GM18858 (cell line): ENCODE results near the gene EGR1.
A peak's percentile ranks its signal among the peaks of the same experiment; 100 is the strongest.

Experiments
- ATAC-seq: cut with Tn5 transposase; IDR thresholded peaks from one replicate; pipeline ENCODE4 v1.9.1; 2021; ENCODE audit not compliant: unreplicated experiment

The EGR1 gene

DNA sequence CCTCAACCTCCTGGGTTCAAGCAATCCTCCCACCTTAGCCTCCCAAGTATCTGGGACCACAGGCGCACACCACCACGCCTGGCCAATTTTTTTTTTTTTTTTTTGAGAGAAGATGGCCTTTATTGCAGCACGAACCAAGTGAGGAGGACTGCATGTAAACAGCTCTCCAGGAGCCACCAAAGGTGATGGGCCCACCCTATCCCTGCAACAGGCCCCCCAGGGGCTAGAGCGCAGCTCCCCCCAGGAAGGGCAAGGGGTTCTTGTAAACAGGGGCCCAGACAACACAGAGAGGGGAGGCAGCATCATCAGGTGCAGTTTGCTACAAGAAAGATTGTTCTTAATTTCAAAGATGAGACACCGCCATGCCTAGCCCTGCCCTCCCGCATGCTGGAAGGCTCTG, 12.6 kb upstream of the EGR1 start:
- no peak for ATAC-seq

DNA sequence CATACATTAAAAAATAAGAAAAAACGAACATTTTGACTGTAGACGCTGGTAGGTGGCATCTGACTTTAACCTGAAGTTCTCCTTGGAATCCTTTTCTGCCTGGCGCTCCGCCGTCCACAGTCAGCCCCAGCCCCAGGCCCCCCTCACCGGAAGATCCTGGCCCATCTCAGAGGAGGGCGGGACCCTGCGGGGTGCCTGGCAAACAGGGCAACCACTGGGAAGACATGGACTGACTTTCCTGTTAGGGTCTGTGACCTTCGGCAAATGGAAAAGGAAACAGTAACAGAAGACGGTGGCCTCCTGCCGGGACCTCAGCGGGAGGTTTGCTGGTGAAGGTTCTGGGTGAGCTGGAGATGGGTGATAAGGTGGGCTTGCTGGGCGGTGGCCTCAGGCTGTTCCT, 11.7 kb upstream of the EGR1 start:
- no peak for ATAC-seq

DNA sequence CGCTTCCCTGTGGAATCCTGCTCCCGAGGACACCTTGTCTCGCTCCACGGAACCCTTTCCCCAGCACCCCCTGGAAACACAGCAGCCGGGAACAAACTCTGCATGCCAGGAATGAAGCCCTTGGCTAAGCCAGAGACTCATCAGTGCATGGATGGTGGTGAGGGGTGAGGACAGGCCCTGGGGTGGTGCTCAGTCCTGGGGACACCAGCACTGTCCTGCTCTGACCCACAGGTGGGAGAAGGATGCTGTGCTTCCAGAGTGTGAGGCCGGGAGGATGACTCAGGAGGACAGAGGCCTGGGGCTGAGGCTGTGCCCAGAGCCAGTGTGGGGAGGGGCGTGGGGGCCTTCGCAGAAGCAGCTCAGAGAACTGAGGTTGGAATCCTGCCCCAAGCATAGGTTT, 11.2 kb upstream of the EGR1 start:
- no peak for ATAC-seq

DNA sequence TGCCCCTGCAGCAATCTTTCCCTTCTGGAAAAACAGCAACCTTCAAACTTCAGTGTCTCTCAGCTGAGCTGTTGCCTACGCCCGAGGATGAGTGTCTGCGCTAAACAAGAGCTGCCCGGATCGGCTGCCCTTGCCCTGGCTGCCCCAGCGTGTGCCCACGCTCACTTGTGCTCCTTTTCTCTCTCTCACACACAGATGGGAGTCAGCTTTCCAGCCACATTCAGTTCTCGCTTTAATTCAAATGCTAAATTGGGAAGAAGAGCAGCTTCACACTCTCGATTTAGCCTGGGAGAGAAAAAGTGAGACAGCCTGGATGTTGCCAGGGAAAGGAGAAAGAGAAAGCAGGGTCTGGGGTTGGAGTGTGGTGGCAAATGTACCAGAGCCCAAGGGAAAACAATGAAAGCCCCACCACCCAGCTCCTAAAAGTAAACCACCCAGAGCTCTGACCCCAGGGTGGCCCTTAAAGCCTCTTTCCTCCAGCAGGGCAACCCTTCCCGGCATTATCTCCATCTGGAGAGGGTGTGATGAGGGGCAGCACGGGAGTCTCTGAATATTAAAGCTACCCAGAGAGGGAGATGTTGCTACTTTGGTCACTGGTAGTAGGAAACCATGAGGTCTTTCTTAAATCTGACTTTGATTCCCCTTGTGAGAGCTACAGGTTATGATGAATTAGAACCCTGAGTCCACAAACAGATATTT, 9.9 kb upstream of the EGR1 start:
- no peak for ATAC-seq

DNA sequence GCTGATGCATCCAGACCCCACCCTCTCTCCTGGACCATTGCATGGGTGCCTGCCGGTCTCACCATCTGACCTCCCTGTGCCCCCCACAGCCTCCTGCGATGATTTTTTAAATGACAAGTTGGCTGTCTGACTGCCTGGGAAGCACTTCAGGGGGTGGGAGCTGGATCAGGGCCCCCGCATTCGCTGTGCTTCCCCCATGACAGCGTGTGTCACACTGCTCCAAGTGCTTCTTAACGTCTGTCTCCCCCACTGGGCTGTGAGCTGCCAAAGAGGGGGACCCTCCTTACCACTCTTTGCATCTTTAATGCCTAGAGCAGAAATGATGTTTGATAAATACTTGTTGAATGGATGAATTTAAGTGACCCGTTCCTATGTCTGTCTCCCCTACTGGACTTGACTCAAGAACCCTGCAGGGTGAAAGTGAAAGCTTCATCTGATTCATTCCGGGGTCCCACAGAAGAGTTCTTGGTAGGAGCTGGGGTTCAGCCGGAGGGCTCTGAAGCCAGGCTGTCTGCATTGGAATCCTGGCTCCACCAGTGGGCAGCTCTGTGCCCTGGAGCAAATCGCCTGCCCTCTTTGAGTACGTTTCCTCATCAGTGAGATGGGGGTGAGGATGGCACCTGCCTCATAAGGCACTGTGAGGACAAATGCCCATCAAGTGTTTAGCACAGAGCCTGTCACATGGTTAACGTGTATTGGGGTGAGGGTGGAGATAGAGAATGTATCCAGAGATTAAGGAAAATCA, 7.6 kb upstream of the EGR1 start:
- no peak for ATAC-seq

DNA sequence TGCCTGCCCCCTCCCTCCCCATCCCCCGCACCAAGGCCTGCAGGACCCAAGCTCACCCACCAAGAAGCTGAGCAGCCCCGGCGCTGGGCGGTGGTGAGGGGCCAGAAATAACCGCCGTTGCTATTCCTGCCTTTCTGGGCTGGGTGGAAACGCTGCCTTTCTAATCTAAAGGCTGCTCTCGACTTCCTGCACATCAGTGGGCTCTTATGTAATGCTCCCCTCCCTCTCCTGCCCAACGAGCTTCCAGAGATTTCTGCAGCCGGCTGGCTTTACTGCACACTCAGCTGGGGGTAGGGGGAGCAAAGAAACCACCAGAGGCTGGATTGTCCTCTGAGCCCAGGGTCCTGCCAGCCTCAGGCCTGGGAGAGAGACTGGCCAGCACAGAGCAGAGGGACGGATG, 6.9 kb upstream of the EGR1 start:
- no peak for ATAC-seq

DNA sequence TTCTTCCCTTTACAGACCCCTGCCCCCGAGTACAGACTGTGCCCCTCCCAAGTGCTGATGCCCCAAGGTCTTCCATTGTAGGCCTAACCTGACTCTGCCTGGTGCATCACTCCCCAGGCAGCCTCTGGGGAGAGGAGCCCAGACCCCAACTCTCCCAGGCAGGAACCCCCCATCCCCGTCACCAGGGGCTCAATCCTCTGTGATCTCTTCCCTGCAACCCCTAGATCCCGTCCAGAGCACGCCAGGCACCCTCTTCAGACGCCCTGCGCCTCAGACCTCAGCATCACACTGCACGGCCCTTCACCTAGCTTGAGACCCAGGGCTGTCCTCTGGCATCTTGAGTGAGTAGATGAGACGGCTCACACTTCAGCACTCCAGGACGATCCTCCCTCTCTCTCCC, 6.4 kb upstream of the EGR1 start:
- ATAC-seq: no peak

DNA sequence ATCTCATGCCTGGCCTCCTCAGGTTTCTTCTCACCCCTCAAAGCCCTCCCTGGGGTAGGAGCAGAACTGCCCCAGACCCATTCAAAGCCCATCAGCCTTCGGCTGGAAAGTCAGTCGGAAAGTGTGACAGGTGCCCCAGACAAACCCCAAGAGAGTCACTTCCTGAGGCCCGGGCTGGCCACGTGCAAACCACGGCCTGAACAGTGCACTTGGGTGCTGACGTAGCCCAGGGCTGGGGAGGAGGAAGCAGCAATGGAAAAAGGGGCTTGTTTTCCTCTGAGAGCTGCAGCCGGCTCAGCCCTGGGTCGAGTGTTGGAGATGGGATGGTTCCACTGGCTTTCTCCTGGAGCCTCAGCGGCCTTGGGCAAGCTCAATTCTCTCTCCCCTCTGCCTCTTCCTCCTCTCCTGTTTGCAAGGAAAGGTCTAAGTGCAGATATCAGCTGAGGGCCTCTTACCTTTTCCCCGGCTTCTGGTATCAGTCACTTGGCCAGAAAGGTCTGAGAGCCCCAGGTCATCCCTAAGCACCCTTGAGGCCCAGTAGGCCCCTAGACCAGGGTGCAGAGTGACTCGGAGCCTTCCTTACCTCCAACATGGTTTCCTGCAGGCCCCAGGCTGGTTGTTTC, 5.9 kb upstream of the EGR1 start:
- ATAC-seq: no peak

DNA sequence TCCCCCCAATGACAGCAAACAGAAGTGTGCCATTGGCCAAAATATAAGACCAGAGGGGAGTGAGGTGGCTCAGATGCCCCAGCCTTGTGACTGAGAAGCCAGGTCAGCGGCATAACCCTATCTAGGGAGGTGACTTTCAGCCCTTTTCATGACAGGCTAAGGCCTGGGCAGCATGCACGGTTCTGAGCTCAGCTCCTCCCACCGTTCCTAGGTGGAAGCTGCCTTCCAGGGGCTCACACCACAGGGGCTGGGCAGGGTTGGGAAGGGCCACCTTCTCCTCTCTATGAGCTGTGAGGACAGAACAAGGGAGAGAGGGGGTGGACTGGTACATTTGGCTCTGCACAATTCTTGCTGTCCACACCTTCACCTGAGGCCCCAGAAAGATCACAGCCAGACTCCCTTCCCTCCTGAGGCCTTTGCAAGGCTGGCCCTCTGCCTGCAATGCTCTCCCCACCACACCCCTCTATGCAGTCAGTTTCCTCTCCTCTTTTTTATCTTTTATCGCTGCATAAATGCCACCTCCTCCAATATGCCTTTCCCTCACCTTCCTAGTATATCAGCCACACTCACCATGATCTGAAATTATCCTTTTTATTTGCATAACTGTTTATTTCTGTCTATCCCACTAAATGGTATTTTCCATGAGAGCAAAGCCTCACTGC, 5.1 kb upstream of the EGR1 start:
- no peak for ATAC-seq

DNA sequence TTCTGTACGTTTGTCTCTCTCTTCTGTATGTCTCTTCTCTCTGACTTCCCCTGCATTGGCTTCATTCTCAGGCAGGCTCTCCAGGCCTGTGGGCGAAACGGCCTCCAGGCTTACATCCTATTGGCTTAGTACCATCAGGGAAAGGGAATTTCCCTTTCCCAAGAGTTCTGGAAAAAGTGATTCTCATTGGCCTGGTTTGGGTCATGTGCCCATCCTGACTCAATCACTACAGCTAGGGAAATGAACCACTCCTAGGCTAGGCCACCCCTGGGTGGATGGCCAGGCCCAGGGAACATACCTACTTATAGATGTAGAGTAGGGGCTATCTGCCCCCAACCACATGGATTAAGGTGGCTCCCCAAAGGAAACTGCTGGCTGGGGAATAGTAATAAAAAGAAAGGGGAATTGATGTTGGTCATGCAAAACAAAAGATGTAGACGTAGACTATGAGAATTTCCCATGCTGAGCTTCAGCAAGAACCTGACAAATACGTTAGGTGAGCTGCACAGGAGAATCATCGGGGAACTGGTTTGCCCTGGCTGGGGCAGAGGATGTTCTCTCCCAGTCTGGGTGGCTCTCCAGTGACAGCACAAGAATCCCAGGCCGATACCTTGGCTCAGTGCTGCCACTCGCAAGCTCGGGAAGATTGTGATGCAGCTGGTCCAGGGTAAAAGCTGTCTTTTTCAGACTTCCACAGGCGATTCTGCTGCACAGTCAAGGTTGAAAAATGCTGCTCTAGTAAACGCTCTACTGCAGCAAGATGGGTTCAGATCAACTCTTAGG, 3.7 kb upstream of the EGR1 start:
- no peak for ATAC-seq

DNA sequence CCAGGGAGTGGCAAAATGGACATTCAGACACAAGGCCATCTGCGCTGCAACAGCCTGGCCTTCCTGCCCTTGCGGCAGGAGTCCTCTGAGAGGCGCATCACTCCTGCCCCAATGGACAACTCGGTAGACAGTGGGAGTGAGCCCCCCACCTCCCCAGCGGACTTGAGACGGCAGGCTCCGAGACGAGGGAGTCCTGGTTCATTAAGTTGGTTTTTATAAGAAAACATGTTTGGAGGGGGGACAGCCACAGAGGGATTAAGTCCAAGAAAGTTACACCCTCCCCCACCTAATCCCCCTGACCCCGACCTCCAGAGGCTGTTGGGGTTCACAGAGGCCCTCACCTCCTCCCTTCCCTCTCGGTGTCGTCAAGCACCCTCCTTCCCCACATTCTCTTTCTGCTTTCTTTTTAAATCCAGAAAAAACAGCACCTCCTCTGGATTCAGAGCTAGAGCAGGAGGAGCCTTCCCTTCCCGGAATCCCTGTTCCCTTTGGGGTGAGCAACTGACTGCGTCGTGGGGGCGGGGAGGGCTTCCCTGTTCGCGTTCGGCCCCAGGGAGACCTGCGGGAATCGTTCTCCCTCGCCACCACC, 1.8 kb upstream of the EGR1 start:
- ATAC-seq: no peak

DNA sequence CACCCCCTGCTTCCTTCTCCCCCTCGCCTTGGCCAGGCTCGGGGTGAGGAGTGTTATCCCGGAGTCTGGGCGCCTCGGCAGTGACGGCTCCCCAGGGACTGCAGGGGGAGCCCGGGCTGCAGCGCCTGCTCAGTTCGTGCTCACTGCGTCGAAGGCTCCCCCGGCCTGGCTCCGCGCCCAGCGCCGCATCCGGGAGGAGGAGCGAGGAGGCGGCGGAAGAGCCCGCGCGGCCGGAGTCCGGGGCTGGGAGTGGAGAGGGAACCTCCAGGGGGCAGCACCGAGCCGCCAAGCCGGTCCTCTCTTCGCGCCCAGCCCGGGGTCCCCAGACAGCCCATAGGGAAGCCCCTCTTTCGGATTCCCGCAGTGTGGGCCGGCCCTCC, 1.3 kb upstream of the EGR1 start:
- peak; percentile 42 for ATAC-seq

DNA sequence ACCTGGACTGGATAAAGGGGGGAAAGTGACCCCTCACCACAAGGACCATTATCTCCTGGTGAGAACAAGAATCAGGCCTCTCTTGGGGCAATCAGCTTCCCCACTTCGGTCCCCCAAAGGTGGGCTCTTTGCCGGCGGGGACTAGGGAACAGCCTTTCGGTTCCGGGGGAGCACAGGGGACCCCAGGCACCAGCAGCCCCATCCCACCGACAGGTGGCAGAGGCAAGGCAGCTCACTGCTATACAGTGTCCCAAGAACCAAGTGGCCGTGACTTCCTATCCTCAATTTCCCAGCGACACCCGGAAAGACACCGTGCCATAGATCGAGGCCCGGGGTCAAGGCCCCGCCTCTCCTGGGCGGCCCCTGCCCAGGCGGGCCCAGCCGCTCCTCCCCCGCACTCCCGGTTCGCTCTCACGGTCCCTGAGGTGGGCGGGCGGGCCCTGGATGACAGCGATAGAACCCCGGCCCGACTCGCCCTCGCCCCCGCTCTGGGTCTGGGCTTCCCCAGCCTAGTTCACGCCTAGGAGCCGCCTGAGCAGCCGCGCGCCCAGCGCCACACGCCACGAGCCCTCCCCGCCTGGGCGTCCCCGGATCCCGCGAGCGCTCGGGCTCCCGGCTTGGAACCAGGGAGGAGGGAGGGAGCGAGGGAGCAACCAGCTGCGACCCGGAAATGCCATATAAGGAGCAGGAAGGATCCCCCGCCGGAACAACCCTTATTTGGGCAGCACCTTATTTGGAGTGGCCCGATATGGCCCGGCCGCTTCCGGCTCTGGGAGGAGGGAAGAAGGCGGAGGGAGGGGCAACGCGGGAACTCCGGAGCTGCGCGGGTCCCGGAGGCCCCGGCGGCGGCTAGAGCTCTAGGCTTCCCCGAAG, 655 bp upstream of the EGR1 start:
- peak; percentile 66 for ATAC-seq

DNA sequence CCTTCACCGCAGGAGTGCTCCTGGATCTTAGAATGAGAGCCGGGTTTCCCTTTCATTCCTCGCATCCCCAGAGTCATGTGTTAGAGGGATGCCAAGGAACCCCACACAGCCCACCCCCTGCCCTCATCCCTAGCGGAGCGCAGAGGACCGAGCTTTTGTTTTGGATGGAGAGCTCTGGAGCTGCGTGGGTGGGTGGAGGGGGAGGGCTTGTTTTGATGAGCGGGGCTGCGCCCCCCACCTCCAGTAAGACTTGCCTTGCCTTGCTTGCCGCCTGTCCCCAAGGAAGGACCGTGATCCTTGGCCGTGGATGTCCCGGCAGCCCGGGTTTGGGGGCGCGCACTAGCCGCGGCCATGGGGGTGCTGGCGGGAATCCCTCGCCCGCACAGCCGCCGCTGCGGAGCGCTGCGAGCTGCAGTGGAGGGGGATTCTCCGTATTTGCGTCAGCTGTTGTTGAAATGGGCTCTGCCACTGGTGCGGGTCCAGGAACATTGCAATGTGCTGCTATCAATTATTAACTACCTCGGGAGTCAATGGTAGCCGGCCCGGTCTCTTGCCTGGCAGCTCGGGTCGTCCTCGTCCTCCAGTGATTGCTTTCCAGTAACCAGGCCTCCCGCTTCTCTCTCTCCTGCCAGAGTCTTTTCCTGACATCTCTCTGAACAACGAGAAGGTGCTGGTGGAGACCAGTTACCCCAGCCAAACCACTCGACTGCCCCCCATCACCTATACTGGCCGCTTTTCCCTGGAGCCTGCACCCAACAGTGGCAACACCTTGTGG, 1.0 kb downstream of the EGR1 start:
- ATAC-seq: no peak

DNA sequence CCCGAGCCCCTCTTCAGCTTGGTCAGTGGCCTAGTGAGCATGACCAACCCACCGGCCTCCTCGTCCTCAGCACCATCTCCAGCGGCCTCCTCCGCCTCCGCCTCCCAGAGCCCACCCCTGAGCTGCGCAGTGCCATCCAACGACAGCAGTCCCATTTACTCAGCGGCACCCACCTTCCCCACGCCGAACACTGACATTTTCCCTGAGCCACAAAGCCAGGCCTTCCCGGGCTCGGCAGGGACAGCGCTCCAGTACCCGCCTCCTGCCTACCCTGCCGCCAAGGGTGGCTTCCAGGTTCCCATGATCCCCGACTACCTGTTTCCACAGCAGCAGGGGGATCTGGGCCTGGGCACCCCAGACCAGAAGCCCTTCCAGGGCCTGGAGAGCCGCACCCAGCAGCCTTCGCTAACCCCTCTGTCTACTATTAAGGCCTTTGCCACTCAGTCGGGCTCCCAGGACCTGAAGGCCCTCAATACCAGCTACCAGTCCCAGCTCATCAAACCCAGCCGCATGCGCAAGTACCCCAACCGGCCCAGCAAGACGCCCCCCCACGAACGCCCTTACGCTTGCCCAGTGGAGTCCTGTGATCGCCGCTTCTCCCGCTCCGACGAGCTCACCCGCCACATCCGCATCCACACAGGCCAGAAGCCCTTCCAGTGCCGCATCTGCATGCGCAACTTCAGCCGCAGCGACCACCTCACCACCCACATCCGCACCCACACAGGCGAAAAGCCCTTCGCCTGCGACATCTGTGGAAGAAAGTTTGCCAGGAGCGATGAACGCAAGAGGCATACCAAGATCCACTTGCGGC, 1.8 kb downstream of the EGR1 start:
- ATAC-seq: no peak

DNA sequence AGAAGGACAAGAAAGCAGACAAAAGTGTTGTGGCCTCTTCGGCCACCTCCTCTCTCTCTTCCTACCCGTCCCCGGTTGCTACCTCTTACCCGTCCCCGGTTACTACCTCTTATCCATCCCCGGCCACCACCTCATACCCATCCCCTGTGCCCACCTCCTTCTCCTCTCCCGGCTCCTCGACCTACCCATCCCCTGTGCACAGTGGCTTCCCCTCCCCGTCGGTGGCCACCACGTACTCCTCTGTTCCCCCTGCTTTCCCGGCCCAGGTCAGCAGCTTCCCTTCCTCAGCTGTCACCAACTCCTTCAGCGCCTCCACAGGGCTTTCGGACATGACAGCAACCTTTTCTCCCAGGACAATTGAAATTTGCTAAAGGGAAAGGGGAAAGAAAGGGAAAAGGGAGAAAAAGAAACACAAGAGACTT, 2.4 kb downstream of the EGR1 start:
- ATAC-seq: no peak

DNA sequence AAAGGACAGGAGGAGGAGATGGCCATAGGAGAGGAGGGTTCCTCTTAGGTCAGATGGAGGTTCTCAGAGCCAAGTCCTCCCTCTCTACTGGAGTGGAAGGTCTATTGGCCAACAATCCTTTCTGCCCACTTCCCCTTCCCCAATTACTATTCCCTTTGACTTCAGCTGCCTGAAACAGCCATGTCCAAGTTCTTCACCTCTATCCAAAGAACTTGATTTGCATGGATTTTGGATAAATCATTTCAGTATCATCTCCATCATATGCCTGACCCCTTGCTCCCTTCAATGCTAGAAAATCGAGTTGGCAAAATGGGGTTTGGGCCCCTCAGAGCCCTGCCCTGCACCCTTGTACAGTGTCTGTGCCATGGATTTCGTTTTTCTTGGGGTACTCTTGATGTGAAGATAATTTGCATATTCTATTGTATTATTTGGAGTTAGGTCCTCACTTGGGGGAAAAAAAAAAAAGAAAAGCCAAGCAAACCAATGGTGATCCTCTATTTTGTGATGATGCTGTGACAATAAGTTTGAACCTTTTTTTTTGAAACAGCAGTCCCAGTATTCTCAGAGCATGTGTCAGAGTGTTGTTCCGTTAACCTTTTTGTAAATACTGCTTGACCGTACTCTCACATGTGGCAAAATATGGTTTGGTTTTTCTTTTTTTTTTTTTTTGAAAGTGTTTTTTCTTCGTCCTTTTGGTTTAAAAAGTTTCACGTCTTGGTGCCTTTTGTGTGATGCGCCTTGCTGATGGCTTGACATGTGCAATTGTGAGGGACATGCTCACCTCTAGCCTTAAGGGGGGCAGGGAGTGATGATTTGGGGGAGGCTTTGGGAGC, 3.1 kb downstream of the EGR1 start:
- no peak for ATAC-seq
